Neural progenitor cell (in vitro differentiated cells): ENCODE measurements around the gene CX3CL1.

Experiments used
- EZH2 ChIP-seq: fragments of 200-600 bp; sonication (generic); IDR thresholded peaks from 2 replicates; pipeline ENCODE4 v1.6.1; 2017; ENCODE audit warnings: antibody characterized with exemption, mild to moderate bottlenecking, moderate library complexity
- TF ChIP-seq, protein P1 (sequence below): fragments of 200-600 bp; sonication (generic); IDR thresholded peaks from 2 replicates; pipeline ENCODE4 v1.5.1; 2017; ENCODE audit warnings: antibody characterized with exemption, mild to moderate bottlenecking

- TF ChIP-seq, protein P1, sequence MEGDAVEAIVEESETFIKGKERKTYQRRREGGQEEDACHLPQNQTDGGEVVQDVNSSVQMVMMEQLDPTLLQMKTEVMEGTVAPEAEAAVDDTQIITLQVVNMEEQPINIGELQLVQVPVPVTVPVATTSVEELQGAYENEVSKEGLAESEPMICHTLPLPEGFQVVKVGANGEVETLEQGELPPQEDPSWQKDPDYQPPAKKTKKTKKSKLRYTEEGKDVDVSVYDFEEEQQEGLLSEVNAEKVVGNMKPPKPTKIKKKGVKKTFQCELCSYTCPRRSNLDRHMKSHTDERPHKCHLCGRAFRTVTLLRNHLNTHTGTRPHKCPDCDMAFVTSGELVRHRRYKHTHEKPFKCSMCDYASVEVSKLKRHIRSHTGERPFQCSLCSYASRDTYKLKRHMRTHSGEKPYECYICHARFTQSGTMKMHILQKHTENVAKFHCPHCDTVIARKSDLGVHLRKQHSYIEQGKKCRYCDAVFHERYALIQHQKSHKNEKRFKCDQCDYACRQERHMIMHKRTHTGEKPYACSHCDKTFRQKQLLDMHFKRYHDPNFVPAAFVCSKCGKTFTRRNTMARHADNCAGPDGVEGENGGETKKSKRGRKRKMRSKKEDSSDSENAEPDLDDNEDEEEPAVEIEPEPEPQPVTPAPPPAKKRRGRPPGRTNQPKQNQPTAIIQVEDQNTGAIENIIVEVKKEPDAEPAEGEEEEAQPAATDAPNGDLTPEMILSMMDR: no peak
- TF ChIP-seq EZH2: no peak
Observed at GRCh38 chr16:57371494-57372371, 557 bp upstream of the CX3CL1 start.
